Activated CD8-positive, alpha-beta memory T cell treated with anti-CD3 and anti-CD28 coated beads, Interleukin-2, amount 50 U/mL, for 1 hour (primary cell): ENCODE results near the gene LRRC8D.
"Not testable (repeated sequence)": the region's sequence is repeated elsewhere in the genome, so short reads cannot be mapped to it uniquely, and the experiment has no call there.

Experiments
- DNase-seq: peaks from one replicate; pipeline ENCODE4 v3.0.0-alpha.2; 2020; ENCODE audit errors: extremely low read depth

LRRC8D gene

GRCh38 chr1:89958851-89959654 lies 138.2 kb downstream of the LRRC8D start:
- no peak for DNase-seq

GRCh38 chr1:89959719-89960118 lies 138.9 kb downstream of the LRRC8D start:
- DNase-seq, result no peak

- no peak for DNase-seq
Measured at GRCh38 chr1:89962024-89962741, 141.4 kb downstream of the LRRC8D start.

- DNase-seq, result no peak
Measured at GRCh38 chr1:89962742-89963075, 141.9 kb downstream of the LRRC8D start.

- DNase-seq, result no peak
Measured at GRCh38 chr1:89965193-89965768, 144.4 kb downstream of the LRRC8D start.

- DNase-seq, result no peak
Measured at GRCh38 chr1:89966656-89967055, 145.8 kb downstream of the LRRC8D start.

GRCh38 chr1:89971600-89971999 lies 150.8 kb downstream of the LRRC8D start:
- DNase-seq, result no peak

GRCh38 chr1:89972024-89972423 lies 151.2 kb downstream of the LRRC8D start:
- no peak for DNase-seq

- no peak for DNase-seq
Measured at GRCh38 chr1:89973471-89974127, 152.8 kb downstream of the LRRC8D start.

- DNase-seq, result no peak
Measured at GRCh38 chr1:89974256-89974655, 153.4 kb downstream of the LRRC8D start.

GRCh38 chr1:89974696-89975470 lies 154.1 kb downstream of the LRRC8D start:
- no peak for DNase-seq

GRCh38 chr1:89975540-89976125 lies 154.8 kb downstream of the LRRC8D start:
- DNase-seq, result no peak

GRCh38 chr1:89978755-89979154 lies 157.9 kb downstream of the LRRC8D start:
- no peak for DNase-seq

- DNase-seq, result no peak
Measured at GRCh38 chr1:89980605-89981004, 159.8 kb downstream of the LRRC8D start.

GRCh38 chr1:89982846-89983245 lies 162.0 kb downstream of the LRRC8D start:
- not testable (repeated sequence) for DNase-seq

GRCh38 chr1:89984564-89985116 lies 163.8 kb downstream of the LRRC8D start:
- not testable (repeated sequence) for DNase-seq

- no peak for DNase-seq
Measured at GRCh38 chr1:89986020-89986419, 165.2 kb downstream of the LRRC8D start.
